Effector CD8-positive, alpha-beta T cell (primary cell): ENCODE results near the gene HRH1.
"Not testable (repeated sequence)": the region's sequence is repeated elsewhere in the genome, so short reads cannot be mapped to it uniquely, and the experiment has no call there.

ENCODE experiments used
- DNase-seq: peaks from one replicate; lab custom pipeline; 2025; lab: John Stamatoyannopoulos, UW

Gene HRH1

GRCh38 chr3:11170052-11170770, 15.9 kb downstream of the HRH1 start:
- no peak for DNase-seq

- DNase-seq: no peak
Observed at GRCh38 chr3:11172096-11172690, 17.9 kb downstream of the HRH1 start.

GRCh38 chr3:11173828-11174465, 19.7 kb downstream of the HRH1 start:
- DNase-seq: no peak

GRCh38 chr3:11178421-11178820, 24.1 kb downstream of the HRH1 start:
- DNase-seq: no peak

GRCh38 chr3:11184328-11184969, 30.2 kb downstream of the HRH1 start:
- not testable (repeated sequence) for DNase-seq

- DNase-seq: no peak
Observed at GRCh38 chr3:11185144-11185543, 30.9 kb downstream of the HRH1 start.

- DNase-seq: no peak
Observed at GRCh38 chr3:11185564-11186317, 31.4 kb downstream of the HRH1 start.

GRCh38 chr3:11186318-11186692, 32.0 kb downstream of the HRH1 start:
- no peak for DNase-seq

GRCh38 chr3:11186771-11187191, 32.5 kb downstream of the HRH1 start:
- DNase-seq: no peak

- no peak for DNase-seq
Observed at GRCh38 chr3:11187681-11188080, 33.4 kb downstream of the HRH1 start.

- DNase-seq: no peak
Observed at GRCh38 chr3:11188231-11188630, 33.9 kb downstream of the HRH1 start.

- DNase-seq: no peak
Observed at GRCh38 chr3:11195201-11195600, 40.9 kb downstream of the HRH1 start.

- DNase-seq: no peak
Observed at GRCh38 chr3:11195721-11196332, 41.5 kb downstream of the HRH1 start.

- no peak for DNase-seq
Observed at GRCh38 chr3:11197484-11197883, 43.2 kb downstream of the HRH1 start.

GRCh38 chr3:11198070-11198469, 43.8 kb downstream of the HRH1 start:
- no peak for DNase-seq

- no peak for DNase-seq
Observed at GRCh38 chr3:11198495-11198894, 44.2 kb downstream of the HRH1 start.

- no peak for DNase-seq
Observed at GRCh38 chr3:11199902-11200845, 45.9 kb downstream of the HRH1 start.

- no peak for DNase-seq
Observed at GRCh38 chr3:11201251-11202019, 47.1 kb downstream of the HRH1 start.

GRCh38 chr3:11203961-11204360, 49.7 kb downstream of the HRH1 start:
- no peak for DNase-seq
